ENCODE data around the gene SLIT3.

DNA sequence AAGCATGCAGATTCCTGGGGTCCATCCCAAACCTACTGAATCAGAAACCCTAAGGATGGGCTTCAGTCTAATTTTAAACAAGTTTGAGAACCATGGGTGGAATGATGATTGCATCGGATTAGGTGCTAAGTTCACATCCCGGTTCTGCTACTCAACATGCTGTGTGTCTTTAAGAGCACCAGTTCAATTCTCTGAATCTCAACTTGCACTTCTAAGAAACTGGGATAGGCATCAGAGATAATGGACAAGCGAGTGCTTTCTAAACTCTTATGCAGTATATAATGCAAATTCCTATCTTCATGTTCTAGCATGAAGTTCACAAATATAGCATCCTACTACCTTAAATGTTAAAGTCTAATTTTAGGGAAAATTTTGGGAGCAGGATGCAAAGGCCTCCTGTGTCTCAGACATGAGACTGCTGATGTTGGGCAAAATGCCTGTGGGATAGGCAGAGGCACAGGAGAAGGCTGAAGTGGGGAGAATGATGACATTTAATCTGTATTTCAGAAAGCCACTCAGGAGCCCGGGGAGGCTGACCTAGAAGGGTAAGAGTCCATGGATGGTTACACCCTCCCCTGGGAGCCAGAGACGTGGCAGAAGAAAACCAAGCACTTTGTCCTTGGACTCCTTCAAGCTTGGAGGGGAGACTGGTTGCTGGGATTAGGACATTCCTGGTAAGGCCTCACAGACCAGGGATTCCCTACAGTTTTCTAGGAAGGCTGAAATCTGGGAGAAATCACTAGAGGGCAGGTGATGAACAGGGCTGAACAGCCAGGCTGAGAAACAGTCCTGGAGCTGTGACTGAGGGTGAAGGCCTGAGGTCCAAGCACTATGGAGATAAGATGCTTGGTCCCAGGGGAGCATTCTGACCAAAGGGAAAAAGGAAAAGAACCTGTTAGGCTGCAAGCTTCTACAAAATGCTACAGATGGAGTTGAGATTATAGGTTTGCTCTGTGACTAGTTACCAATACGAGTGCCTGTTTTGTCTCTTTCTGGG lies 409.8 kb downstream of the SLIT3 start:
- TF ChIP-seq SP1 (IDR thresholded peaks at IDR 0.05) = no peak
- TF ChIP-seq FOXA1 (IDR thresholded peaks at IDR 0.05) = no peak
- TF ChIP-seq SUZ12 (IDR thresholded peaks at IDR 0.05) = no peak
- no peak for TF ChIP-seq FOXM1 (IDR thresholded peaks at IDR 0.05; ENCODE audit: borderline replicate concordance)
- no peak for TF ChIP-seq HDGF (IDR thresholded peaks at IDR 0.05; ENCODE audit: borderline replicate concordance)
- no peak for TF ChIP-seq L3MBTL2 (conservative IDR thresholded peaks at IDR 0.05)
- no peak for TF ChIP-seq ZNF384 (IDR thresholded peaks at IDR 0.05)
- no peak for TF ChIP-seq BHLHE40 (IDR thresholded peaks at IDR 0.05; ENCODE audit: borderline replicate concordance)
- TF ChIP-seq NFRKB (IDR thresholded peaks at IDR 0.05) = no peak
- TF ChIP-seq ARNT (IDR thresholded peaks at IDR 0.05) = no peak
- no peak for TF ChIP-seq ELF4 (IDR thresholded peaks at IDR 0.05)
